ENCODE data around the gene CFAP107.

DNA sequence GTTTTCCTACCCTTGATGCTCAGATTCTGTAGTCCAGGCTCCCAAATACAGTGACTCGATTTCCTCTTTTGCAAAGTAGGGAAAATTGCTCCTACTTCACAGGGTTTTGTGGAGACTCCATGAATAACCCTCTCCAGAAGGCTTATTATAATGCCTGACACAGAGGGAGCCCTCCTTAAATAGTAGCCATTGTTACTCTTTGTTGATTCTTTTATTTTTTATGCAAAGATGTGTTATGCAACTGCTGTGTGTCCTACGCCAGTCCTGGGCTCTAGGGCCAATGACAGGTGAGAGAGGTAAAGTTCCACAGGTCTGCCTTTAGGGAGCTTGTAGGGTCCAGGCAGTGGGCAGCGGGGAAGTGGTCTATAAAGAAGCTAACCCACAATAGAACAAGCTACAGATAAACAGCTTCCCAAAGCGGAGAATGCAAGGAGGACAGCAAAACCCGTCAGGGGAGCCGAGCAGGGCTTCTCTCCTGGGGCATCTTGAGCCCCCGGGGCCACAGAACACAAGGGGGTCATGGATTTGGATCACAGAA, 28.6 kb upstream of the CFAP107 start:
- TF ChIP-seq EZH2 (conservative IDR thresholded peaks at IDR 0.05; ENCODE audit: low read depth, low read length) (no peak), EP300 (IDR thresholded peaks at IDR 0.05; ENCODE audit: low read depth in 2 of 2, low read length in 2 of 2) (no peak), EP300 (CRISPR knock-in tag; IDR thresholded peaks at IDR 0.05; ENCODE audit: borderline replicate concordance) (no peak), ZNF766 (CRISPR knock-in tag; IDR thresholded peaks at IDR 0.05; ENCODE audit: borderline replicate concordance) (no peak), ZNF24 (IDR thresholded peaks at IDR 0.05) (no peak)
- TF ChIP-seq, protein P1, sequence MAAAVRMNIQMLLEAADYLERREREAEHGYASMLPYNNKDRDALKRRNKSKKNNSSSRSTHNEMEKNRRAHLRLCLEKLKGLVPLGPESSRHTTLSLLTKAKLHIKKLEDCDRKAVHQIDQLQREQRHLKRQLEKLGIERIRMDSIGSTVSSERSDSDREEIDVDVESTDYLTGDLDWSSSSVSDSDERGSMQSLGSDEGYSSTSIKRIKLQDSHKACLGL (CRISPR knock-in tag; IDR thresholded peaks at IDR 0.05) = no peak
- TF ChIP-seq, protein P2, sequence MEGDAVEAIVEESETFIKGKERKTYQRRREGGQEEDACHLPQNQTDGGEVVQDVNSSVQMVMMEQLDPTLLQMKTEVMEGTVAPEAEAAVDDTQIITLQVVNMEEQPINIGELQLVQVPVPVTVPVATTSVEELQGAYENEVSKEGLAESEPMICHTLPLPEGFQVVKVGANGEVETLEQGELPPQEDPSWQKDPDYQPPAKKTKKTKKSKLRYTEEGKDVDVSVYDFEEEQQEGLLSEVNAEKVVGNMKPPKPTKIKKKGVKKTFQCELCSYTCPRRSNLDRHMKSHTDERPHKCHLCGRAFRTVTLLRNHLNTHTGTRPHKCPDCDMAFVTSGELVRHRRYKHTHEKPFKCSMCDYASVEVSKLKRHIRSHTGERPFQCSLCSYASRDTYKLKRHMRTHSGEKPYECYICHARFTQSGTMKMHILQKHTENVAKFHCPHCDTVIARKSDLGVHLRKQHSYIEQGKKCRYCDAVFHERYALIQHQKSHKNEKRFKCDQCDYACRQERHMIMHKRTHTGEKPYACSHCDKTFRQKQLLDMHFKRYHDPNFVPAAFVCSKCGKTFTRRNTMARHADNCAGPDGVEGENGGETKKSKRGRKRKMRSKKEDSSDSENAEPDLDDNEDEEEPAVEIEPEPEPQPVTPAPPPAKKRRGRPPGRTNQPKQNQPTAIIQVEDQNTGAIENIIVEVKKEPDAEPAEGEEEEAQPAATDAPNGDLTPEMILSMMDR (CRISPR knock-in tag; IDR thresholded peaks at IDR 0.05) = no peak
